SK-N-MC (cell line): ENCODE measurements around the gene HCN1.

Experiments
- EZH2 ChIP-seq: fragments of 200-600 bp; sonication (generic); IDR thresholded peaks from one replicate; pipeline ENCODE4 v1.6.1; 2017; ENCODE audit warnings: antibody characterized with exemption
- FOXP2 ChIP-seq: optimal IDR thresholded peaks from 2 replicates; pipeline ENCODE3; 2011; ENCODE audit warnings: mild to moderate bottlenecking, moderate library complexity; ENCODE audit not compliant: insufficient read depth; ENCODE audit errors: extremely low read length, control extremely low read depth
- POLR2AphosphoS5 ChIP-seq: IDR thresholded peaks from 2 replicates; pipeline ENCODE4 v1.6.1; 2012; ENCODE audit warnings: mild to moderate bottlenecking, low read depth, low read length, borderline replicate concordance

DNA sequence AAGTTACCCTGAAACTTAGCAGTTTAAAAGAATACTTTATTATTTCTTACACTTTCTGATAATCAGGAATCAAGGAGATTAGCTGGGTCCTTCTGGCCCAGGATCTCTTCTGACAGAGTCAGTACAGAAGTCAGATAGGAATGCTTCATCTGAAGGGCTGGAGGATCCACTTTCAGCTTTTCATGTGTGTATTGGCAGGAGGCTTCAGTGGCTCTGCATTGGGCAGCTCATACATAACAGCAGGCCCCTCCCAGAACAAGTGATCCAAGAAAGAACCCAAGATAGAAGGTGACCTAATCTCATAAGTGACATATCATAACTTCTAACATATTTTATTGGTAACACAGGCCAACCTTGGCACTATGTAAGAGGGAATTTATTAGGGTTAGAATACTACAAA is 258.4 kb downstream of the HCN1 start:
- TF ChIP-seq POLR2AphosphoS5 (no peak), EZH2 (no peak), FOXP2 (no peak)
